DMS 273 (cell line): ENCODE measurements around the gene KRTAP24-1.

Source experiments
- DNase-seq: peaks from one replicate; lab custom pipeline; 2025; ENCODE audit not compliant: unreplicated experiment; lab: John Stamatoyannopoulos, UW

Gene KRTAP24-1

GRCh38 chr21:30234643-30235042, 48.1 kb downstream of the KRTAP24-1 start:
- DNase-seq = no peak

- DNase-seq = no peak
These were observed 48.7 kb downstream of the KRTAP24-1 start for GRCh38 chr21:30234050-30234449.

GRCh38 chr21:30233228-30234020, 49.3 kb downstream of the KRTAP24-1 start:
- no peak for DNase-seq

GRCh38 chr21:30232011-30232410, 50.7 kb downstream of the KRTAP24-1 start:
- DNase-seq = no peak
